Colonic mucosa (tissue), 4 donors: ENCODE data around the gene PDF. TPM values are rescaled to one million over a fixed set of nuclear protein-coding genes. Genes with fewer than 3 reads are reported as not detected.

ENCODE experiments used
- DNase-seq: peaks from one replicate; pipeline ENCODE4 v3.0.0-alpha.2; 2020
- H3K27ac ChIP-seq: fragments of 200-600 bp; one replicate; pipeline ENCODE4 v1.8.0; 2021
- H3K27me3 ChIP-seq: fragments of 200-600 bp; one replicate; pipeline ENCODE4 v1.8.0; 2021
- H3K36me3 ChIP-seq: fragments of 200-600 bp; one replicate; pipeline ENCODE4 v1.8.0; 2021
- H3K4me1 ChIP-seq: fragments of 200-600 bp; one replicate; pipeline ENCODE4 v1.8.0; 2021; ENCODE audit warnings: mild to moderate bottlenecking
- H3K4me3 ChIP-seq: fragments of 200-600 bp; one replicate; pipeline ENCODE4 v1.8.0; 2021
- H3K9ac ChIP-seq, 2 donors: one replicate each; pipeline ENCODE4 v1.7.0; 2013; ENCODE audit warnings: control low read depth in 2 of 2, low read depth in 2 of 2, low read length in 2 of 2
- H3K9me3 ChIP-seq: fragments of 200-600 bp; one replicate; pipeline ENCODE4 v1.8.0; 2021
- intact Hi-C: fragments of 100-400 bp; cut with DNase I; formaldehyde crosslinking; loops from one replicate; pipeline ENCODE4 v1.14.1; 2022
- total RNA-seq, 2 donors: library from RNA; stranded (reverse); fragmentation: NEBNext Ultra II Directional in 1 of 2; extraction: Animal tissue kit (Norgen Biotek cat#: 25700) in 1 of 2; gene quantifications; one replicate each; pipeline ENCODE4 v1.2.1, GENCODE V29; 2021
- TF ChIP-seq, protein P1 (sequence below): fragments of 200-600 bp; IDR thresholded peaks from one replicate; pipeline ENCODE4 v1.8.0; 2022; ENCODE audit warnings: antibody characterized with exemption, mild to moderate bottlenecking
- donor health status: healthy.
- donor health status: DM: no; HTN: no; CAD: no.
- donor health status: DM: no; HTN: no; CAD: no.

PDF gene
- total RNA-seq, 2 donors from 2014 or later, result 13.2 to 35.1 TPM

GRCh38 chr16:69313469-69313868, 16.9 kb downstream of the PDF start:
- H3K27me3 ChIP-seq, result no peaks in the 10 kb centered on the region
- no peak for DNase-seq
- intact Hi-C loops, result loop anchor here (10.0 kb wide), 1 partner anchor 61 kb away; no protein-coding TSS in a partner anchor
- H3K4me3 ChIP-seq, result no peak overlapping the region
- peaks cover 5% of the 10 kb centered on the region for H3K4me1 ChIP-seq
- no peak overlapping the region for H3K27ac ChIP-seq
- peaks cover 11% of the 10 kb centered on the region for H3K36me3 ChIP-seq
- H3K9ac ChIP-seq, result no peak overlapping the region
- H3K9me3 ChIP-seq, result no peaks in the 10 kb centered on the region
- TF ChIP-seq, protein P1, sequence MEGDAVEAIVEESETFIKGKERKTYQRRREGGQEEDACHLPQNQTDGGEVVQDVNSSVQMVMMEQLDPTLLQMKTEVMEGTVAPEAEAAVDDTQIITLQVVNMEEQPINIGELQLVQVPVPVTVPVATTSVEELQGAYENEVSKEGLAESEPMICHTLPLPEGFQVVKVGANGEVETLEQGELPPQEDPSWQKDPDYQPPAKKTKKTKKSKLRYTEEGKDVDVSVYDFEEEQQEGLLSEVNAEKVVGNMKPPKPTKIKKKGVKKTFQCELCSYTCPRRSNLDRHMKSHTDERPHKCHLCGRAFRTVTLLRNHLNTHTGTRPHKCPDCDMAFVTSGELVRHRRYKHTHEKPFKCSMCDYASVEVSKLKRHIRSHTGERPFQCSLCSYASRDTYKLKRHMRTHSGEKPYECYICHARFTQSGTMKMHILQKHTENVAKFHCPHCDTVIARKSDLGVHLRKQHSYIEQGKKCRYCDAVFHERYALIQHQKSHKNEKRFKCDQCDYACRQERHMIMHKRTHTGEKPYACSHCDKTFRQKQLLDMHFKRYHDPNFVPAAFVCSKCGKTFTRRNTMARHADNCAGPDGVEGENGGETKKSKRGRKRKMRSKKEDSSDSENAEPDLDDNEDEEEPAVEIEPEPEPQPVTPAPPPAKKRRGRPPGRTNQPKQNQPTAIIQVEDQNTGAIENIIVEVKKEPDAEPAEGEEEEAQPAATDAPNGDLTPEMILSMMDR, result no peak

DNA sequence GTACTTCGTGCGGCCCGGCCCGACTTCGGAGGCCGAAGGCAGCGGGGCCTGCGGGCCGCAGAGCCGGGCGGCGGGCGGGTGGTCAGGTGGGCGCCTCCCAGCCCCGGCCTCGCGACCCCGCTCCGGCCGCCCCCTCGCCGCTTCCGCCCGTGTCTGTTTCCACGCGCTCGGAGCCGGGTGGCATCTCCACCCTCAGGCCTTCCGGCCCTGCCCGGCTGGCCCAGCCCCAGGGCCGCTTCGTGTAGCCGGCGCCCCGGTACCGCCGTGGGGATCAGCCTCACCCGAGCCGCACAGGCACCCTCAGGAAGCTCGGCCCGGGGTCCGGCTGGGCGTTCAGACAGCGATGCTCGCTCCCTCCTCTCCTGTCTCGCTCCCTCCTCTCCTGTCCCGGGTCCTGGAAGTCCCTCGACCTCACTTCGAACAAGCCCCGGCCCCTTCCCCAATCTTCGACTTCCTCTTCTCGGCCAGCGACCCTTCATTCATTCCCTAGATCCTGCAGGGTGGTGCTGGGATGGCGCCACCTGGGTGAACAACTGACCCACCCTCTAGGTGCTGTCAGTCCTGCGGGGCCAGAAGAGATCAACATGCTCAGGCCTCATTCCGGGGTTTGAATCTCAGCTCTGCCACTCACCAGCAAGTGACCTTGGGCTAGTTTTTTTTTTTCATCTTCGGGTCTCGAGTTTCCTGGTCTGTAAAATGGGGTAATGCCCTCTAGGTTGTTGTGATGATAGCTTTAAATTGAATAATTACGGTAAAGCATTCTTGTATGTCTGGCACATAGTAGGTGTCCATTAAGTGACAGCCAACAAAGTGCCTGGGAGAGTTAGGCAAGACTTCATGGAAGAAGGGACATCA, 18.6 kb downstream of the PDF start:
- Histone ChIP-seq H3K4me1 (peaks cover 5% of the 10 kb centered on the region), H3K27ac (peak overlapping the region; percentile 90), H3K9me3 (no peaks in the 10 kb centered on the region), H3K36me3 (peaks cover 7% of the 10 kb centered on the region), H3K4me3 (peak overlapping the region; percentile 96), H3K27me3 (no peaks in the 10 kb centered on the region), H3K9ac (peak overlapping the region; percentile 76 to 87)
- intact Hi-C loops, result loop anchor here (10.0 kb wide), 1 partner anchor 63 kb away; no protein-coding TSS in a partner anchor
- peak; percentile 53 for DNase-seq
- TF ChIP-seq, protein P1, result no peak

DNA sequence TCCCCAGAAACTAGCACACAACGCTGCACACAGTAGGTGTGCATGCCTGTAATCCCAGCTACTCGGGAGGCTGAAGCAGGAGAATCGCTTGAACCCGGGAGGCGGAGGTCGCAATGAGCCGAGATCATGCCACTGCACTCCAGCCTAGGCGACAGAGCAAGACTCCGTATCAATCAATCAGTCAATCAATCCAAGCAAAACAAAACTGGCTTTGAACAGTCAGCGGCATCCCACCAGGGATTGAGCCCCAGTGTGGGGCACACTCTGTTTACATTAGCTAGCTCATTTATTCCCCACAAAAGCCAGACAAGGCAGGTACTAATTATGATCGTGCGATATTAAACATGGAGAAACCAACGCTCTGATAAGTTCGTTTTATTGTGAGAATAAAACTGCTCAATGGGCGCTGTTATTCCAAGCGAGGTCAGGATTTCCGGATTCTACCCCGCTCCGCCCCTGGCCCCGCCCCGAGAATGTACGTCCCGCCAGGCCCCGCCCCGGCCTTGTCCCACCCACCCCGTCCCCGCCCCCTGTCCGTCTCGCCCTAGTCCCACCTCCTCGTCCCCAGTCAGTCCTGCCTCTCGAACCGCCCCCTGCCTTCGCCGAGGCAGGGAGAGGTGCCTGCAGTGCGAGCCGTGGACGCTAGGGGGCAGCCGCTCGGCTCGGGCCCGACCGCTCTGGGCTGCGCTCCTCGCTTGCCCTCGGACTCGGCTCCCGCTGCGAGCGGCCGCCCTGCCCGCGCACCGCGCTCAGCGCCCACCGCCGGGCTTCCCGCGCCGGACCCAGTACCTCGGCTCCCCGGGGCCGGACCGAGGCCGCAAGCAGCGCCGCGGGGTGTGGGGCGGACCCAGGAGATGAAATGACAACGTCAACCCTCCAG, 19.5 kb downstream of the PDF start, which contains the start of gene VPS4A:
TSS of gene VPS4A (plus strand) at position 698 of the 880 bp plus-strand sequence. CDS start at position 860, 162 bp downstream.
- TF ChIP-seq, protein P1, result peak; percentile 84
- Histone ChIP-seq H3K9ac (peak within 1 kb of the TSS; percentile 76 to 87), H3K4me1 (peaks cover 5% of the 10 kb centered on the region), H3K27ac (peak within 1 kb of the TSS; percentile 90), H3K9me3 (no peaks in the 10 kb centered on the region), H3K4me3 (peak within 1 kb of the TSS; percentile 96), H3K36me3 (no peaks in the 10 kb centered on the region), H3K27me3 (no peaks in the 10 kb centered on the region)
- DNase-seq, result peak; percentile 97
- intact Hi-C loops, result loop anchor here (10.0 kb wide), 1 partner anchor 64 kb away; no protein-coding TSS in a partner anchor

DNA sequence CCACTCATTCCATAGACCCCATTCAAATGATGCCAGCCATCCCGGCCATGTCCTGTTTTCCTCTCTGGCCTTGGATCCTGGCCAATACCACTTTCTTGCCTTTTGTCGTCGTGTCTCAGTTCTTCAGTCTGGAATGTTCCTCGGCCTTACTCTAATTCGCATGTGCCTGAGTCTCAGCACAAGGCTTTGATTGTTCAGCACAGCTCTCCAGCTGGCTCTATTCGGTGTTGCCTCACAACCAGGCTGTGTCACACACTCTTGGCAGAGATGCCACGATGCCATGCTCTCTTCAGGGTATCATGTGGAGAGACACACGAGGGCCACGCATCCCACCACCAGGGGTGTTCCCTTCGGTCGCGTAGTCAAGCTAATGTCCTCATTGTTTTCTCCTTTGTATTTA, 21.1 kb downstream of the PDF start:
- no peak overlapping the region for H3K27ac ChIP-seq
- peaks cover 5% of the 10 kb centered on the region for H3K4me1 ChIP-seq
- H3K27me3 ChIP-seq, result no peaks in the 10 kb centered on the region
- peak overlapping the region in 1 of 2 donors; percentile 12 for H3K9ac ChIP-seq
- H3K4me3 ChIP-seq, result no peak overlapping the region
- TF ChIP-seq, protein P1, result no peak
- DNase-seq, result no peak
- H3K36me3 ChIP-seq, result no peaks in the 10 kb centered on the region
- H3K9me3 ChIP-seq, result no peaks in the 10 kb centered on the region
- intact Hi-C loops, result no loop called here

DNA sequence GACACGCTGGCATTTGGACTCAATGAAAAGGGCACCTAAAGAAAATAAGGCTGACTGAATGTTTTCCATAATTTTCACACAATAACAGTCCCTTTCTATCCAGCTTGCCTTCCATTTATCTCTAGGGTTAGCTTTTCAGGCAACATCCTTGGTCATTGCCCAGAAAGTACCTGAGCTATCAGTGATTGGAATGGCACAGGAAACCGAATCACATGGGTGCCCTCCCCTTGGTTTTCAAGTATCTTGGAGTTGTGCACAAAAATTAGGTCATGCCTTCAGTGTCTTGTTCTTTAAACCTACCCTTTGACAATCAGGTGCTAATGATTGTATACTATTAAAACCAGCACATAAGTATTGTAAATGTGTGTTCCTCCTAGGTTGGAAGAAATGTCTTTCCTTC, 22.5 kb downstream of the PDF start:
- DNase-seq, result no peak
- Histone ChIP-seq H3K4me1 (peaks cover 5% of the 10 kb centered on the region), H3K9ac (no peak overlapping the region), H3K27ac (no peak overlapping the region), H3K27me3 (no peaks in the 10 kb centered on the region), H3K9me3 (no peaks in the 10 kb centered on the region), H3K4me3 (no peak overlapping the region), H3K36me3 (no peaks in the 10 kb centered on the region)
- TF ChIP-seq, protein P1, result no peak
- intact Hi-C loops, result no loop called here
